NCI-H69 (cell line): ENCODE results near the gene FARSA.
"Not testable (repeated sequence)": the region's sequence is repeated elsewhere in the genome, so short reads cannot be mapped to it uniquely, and the experiment has no call there.

Experiments used
- DNase-seq: peaks from one replicate; lab custom pipeline; 2025; lab: John Stamatoyannopoulos, UW

The FARSA gene

DNA sequence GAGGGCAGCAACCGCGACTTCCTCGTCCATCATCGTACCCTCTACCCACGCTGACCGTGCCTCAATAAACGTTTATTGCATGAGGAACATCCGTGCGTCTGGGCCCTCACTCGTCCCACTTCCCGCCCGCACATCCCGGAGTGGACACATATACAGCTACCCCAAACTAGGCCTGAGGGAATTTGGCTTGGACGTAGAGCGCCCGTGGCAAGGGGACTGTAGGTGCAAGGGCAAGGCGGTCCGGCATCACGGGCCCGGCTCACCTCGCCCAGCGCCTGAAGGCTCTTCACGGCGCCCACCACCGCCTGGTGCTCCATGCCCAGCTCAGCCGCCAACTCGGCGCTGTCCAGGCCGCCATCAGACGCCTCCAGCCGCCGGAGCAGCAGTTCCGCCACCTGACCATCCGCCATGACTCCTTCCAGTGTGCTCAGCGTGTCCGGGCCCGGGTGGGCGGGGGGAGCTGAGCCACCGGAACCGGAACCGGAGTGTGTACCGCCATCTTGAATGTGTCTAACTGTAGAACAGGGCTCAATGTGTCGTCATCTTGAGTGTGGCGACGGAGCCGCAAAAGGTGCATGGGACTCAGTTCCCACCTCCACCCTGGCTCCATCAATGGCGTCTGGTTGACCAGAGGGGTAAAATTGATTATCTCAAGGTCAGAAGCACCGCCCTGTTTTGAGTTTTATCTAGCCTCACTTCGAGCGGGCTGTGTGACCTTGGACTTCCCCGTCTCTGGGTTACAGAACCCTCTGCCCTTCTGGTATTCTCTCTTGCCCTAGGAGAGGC lies at the start of gene FARSA:
FARSA (minus strand) TSS at position 425 of the 786 bp plus-strand sequence; CDS start at position 410, 15 bp downstream.
- DNase-seq = peak; percentile 97

DNA sequence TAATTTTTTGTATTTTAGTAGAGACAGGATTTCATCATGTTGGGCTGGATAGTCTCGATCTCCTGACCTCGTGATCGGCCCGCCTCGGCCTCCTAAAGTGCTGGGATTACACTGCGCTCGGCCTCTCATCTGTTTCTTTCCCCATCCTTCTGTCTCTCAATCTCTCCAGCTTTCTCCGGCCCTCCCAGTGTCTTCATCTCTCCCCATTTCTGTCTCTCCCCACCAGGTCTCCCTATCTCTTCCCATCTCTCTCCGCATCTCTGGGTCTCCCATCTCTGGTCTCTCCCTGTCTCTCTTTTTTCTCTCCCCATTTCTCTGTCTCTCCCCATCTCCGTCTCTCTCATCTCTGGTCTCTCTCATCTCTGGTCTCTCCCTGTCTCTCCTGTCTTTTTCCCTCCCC lies 49.6 kb upstream of the FARSA start:
- DNase-seq = no peak

DNA sequence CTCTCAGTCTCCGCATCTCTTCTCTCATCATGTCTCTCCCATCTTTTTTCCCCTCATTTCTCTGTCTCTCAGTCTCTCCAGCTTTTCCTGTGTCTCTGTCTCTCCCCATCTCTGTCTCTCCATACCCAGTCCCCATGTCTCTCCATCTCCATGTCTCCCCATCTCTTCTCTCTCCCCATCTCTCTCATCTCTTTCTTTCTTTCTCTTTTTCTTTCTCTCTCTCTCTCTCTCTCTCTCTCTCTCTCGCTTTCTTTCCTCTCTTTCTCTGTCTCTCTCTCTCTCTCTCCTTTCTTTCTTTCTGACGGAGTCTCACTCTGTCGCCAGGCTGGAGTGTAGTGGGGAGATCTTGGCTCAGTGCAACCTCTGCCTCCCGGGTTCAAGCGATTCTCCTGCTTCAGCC lies 49.1 kb upstream of the FARSA start:
- DNase-seq = no peak

DNA sequence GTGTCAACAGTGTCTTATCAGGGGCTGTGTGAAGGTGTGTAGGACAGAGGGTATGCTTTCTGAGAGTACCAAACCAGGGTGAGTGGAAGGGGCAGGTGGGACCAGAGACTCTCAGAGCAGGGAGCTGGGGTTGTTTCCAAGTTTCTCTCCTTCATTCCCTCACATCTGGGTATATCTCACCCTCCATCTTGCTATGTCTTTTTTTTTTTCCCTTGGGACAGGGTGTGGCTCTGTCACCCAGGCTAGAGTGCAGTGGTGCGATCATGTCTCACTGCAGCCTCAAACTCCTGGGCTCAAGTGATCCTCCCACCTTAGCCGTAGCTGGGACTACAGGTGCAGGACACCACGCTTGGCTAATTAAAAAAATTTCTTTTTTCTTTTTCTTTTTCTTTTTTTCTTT lies 46.5 kb upstream of the FARSA start:
- no peak for DNase-seq

DNA sequence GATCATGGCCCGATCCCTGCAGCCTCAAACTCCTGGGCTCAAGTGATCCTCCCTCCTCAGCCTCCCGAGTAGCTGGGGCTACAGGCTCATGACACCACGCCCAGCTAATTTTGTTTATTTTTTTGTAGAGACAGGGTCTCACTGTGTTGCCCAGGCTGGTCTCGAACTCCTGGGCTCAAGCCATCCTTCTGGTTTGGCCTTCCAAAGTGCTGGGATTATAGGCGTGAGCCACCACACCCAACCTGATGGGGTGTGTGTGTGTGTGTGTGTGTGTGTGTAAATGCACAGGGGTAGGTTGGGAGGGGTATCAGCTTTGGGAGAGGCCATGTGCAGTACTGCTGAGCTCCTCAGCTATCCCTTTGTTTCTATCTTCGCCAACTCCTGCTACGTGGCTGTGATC lies 42.6 kb upstream of the FARSA start:
- peak; percentile 41 for DNase-seq

DNA sequence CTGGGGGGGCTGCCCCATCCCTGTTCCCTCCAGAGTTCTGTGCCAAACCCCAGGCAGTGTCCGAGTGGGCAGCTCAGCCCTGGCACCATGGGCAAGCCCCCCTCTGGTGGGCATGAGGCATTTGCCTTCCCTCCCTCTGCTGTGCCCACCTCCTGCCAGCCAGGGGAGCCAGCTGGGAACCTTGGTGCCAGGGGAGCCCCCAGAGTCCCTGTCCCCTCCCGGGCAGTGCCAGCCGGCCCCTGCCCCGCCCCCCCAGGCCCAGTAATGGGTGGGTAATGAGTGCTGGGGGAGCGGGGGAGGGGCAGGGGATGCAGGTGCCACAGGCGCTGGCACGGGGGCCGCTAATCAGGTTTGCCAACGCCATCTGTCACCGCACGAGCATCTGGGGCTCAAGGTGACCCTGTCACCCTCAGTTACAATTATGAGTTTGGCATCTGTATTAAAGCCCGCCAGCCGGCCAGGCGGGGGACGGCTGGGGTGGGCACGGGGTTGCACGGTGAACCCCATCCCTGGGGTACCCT lies 41.8 kb upstream of the FARSA start:
- DNase-seq = peak; percentile 93

DNA sequence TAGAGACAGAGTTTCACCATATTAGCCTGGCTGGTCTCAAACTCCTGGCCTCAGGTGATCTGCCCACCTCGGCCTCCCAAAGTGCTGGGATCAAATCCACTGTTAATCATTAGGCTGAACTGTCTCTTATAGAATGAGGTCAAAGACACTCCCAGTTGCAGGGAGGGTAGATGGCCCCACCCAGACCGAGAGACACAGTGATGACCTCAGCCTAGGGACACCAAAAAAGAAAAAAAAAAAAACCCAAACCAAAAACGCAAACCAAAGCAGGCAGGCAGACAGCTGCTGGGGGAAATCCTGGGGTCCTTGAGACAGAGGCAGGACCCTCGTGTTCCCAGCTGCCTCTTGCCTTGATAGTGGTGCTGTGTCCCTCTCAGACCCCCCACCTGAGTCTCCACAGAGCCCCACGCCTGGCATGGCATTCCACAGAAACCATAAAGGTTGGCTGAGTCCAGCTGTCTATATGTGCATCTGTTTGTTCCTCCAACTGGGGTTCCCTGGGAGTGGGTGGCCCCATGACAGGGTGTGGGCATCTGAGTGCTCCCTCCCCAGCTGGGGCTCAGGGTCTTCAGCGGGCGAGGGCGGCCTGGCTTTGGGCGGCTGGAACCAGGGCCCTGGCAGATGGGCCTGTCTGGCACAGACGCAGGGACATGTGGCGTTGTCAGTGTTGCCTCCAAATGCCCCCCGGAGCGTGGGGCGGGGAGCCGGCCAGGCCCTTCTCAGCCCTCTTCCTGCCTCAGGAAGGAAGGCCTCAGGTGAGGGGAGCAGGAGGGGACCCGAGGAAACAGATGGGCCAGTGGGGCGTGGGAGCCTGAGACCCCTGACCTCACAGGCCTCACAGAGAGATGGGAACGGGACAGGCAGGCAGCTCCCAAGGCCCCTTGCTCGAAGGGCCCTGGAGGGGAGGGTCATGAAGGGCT lies 41.0 kb upstream of the FARSA start:
- peak; percentile 94 for DNase-seq

DNA sequence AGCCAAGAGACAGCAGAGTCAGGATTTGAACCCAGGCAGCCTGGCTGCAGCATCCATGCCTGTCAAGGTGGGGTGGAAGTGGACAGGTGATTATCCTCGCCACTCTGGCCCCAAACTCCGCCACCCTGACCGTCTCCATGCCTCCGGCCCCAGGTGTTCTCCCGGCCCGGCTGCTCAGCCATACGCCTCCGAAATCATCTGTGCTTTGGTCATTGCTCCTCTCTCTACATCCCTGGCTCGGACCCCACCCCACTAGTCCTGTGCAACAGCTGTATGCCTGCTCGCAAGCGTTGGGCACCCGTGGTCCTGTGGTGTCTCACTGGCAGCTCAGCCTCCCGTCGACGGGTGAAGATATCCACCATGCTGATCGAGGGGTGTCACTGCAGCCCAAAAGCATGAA lies 39.7 kb upstream of the FARSA start:
- DNase-seq = no peak

DNA sequence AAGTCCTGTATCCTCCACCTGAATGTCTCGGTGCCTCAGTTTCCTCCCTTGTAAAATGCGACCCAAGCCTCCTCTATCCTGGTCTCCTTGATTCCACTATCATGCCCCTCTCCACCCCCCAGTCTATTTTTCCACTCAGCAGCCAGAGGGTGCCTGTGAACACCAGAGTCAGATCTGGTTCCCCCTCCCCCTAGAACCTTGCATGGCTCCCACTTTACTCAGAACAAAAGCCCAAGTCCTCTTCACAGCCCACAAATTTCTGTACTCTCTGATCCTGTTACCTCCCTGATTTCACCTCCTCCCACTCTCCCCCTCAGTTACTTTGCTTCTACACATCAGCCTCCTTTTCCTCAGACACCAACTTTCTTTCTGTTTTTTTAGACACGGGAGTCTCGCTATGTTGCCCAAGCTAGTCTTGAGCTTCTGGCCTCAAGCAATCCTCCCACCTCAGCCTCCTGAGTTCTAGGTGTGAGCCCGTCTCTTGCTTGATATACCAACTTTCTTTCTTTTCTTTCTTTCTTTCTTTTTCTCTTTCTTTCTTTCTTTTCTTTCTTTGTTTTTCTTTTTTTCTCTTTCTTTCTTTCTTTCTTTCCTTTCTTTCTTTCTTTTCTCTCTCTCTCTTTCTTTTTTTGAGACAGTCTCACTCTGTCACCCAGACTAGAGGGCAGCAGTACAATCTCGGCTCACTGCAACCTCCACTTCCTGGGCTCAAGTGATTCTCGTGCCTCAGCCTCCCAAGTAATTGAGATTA lies 36.7 kb upstream of the FARSA start:
- no peak for DNase-seq

DNA sequence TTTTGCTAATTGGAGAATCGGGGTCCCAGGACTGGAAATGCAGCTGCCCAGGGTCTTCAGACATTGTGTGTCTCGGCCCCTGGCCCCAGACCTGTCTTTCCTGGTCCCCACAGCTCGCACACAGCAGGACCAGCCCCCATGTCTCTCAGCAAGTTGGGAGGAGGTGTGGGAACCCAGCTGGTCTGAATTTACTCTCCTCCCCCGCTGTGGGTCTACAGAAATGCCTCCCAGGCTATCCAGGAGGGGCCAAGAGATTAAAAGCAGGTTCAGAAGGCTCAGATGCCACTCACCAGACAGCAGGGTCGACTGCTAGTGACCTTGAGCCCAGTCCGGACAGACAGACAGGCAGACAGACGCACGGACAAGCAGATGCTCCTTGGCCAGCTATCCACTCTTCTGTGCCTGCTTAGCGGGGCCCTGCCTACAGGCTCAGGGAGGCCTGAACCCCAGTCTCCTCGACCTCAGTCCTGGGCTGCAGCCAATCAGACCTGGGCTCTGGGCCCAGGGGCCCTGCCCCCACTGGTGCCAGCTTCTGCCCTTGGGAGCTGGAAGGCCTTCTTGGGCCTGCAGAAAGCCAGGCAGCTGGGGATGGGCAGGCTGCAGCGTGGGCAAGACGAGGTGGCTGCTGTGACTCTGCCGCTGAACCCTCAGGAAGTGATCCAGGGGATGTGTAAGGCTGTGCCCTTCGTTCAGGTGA lies 35.9 kb upstream of the FARSA start, which contains the start of gene DAND5:
DAND5 (plus strand) TSS at position 285 of the 697 bp plus-strand sequence; CDS start at position 370, 85 bp downstream.
- DNase-seq = peak; percentile 74

DNA sequence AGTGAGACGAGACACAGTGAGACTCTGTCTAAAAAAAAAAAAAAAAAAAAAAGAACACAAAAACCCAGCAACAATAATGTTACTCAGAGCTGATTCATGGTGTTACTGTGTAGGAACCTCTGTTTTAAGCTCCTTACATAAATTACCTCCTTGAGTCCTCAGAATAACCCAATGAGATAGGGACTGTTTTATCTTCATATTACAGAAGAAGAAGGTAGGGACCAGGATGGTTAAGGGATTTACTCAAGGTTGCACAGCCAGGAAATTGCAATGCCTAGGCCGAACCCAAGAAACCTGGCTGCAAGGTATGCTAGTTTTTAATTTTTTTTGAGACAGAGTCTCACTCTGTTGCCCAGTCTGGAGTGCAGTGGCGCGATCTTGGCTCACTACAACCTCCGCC lies 34.4 kb upstream of the FARSA start:
- DNase-seq = no peak

DNA sequence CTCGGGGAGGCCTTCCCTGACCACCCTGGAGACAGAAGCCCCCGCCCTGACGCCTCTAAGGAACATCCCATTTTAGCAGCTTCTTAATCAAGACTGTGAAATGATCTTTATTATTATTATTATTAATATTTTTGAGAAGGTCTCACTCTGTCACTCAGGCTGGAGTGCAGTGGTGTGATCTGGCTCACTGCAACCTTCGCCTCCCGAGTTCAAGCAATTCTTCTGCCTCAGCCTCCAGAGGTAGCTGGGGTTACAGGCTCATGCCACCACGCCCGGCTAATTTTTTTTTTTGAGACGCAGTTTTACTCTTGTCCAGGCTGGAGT lies 32.3 kb upstream of the FARSA start:
- no peak for DNase-seq

DNA sequence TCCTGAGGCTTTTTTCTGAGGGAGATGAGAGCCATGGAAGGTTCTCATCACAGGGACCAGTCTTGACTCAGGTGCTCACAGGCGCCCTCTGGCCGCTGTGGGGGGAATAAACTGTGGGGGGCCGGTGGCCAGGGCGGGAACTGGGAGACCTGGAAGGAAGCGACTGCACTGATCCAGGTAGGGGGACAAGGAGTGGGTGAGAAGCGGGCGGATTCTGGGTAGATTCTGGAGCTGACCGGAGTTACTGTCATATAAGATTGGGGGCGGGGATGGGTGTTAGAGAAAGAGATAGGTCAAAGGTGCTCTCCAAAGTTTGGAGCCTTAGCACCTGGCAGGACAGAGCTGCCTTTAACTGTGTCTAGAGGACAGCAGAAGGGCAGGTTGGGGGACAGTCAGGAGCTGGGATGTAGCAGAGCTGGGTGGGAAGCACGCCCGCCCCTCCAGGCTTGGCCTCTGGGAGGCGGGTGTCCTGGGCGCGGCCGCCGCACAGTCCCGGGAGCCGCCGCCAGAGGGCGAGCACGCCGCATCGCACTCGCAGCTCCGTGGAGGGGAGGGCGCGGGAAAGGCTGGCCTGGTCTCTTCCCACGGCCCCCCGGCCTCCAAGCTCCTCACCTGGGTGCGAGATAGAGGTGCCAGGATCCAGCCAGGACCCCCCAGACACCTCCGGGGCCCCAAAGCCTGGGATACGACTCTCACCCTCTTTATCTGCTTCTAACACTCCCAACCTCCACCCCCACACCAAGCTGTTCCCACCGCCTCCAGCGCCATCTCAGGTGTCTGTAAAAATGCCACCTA lies 31.7 kb upstream of the FARSA start:
- peak; percentile 91 for DNase-seq

DNA sequence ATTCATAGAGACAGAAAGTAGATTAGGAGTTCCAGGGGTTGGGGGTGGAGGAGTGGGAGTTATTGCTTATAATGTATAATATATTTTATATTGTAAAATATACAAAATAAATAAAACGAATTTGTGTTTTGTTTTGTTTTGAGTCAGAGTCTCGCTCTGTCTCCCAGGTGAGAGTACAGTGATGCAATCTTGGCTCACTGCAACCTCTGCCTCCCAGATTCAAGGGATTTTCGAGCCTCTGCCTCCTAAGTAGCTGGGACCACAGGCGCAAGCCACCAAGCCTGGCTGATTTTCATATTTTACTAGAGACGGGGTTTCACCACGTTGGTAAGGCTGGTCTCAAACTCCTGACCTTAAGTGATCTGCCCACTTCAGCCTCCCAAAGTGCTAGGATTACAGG lies 26.0 kb upstream of the FARSA start:
- no peak for DNase-seq

DNA sequence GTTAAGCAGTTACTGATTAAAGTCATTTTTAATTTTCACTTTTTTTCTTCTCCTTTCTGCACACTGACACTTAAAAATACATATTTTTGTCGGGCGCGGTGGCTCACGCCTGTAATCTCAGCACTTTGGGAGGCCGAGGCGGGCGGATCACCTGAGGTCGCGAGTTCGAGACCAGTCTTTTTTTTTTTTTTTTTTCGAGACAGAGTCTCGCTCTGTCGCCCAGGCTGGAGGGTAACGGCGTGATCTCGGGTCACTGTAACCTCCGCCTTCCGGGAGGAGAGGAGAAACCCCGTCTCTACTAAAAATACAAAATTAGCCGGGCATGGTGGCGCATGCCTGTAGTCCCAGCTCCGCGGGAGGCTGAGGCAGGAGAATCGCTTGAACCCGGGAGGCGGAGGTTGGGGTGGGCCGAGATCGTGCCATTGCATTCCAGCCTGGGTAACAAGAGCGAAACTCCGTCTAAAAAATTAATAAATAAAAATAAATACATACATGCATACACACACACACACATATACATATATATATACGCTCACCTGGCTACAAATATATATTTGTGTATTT lies 24.0 kb upstream of the FARSA start:
- DNase-seq = not testable (repeated sequence)

DNA sequence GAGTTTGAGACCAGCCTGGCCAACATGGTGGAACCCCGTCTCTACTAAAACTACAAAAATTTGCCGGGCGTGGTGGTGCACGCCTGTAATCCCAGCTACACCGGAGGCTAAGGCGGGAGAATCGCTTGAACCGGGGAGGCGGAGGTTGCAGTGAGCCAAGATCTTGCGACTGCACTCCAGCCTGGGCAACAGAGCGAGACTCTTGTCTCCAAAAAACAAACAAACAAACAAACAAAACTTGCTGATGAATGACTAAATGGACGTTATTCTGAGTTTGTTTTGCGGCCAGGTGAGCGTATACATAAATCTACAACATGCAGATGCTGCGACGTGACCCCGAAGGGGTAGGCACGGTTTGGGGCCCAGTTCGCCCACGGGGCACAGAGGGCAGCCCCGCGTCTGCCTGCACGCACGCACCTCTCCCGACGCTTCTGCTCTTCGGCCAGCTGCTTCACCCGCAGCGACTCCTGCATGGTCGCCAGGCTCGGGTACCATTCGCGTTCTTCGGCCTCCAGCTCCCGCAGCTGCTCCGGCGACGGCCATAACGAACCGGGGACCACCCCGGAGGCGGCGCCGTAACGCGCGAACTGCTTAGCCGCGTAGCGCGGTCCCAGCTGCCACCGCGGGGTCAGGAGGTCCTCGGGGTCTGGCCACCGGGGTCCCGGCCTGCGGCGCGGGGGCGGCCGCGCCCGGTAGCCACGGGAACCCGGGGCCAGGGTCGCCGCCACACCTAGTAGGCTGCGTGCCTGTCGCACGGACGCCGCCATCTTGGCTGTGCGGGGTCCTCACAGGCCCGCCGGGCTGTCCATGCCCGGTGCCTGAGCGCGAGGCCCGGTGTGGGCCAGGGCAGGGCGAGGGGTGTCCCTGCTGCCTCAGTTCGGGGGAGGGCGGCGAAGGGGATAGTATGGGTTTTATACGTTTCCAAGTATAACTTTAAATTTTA lies 23.2 kb upstream of the FARSA start, which contains the start of gene GADD45GIP1:
GADD45GIP1 (minus strand) TSS at position 778 of the 943 bp plus-strand sequence; CDS start at position 767, 11 bp downstream.
- peak; percentile 93 for DNase-seq

DNA sequence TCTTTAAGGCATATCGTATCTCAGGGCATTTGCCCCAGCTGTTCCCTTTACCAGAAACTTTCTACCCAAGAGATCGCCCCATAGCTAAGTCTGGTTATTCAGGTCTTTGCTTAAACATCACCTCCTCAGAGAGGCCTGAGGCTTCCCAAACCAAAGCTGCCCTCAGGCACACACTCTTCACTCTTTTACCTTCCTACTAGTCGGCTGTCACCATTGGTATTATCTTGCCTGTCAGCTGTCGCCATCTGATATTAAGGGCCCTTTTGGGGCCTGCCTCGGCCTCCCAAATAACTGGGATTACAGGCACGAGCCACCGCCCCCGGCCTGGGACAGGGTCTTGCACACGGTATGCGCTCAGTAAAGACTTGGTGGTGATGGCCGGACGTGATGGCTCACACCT lies 22.5 kb upstream of the FARSA start:
- no peak for DNase-seq

DNA sequence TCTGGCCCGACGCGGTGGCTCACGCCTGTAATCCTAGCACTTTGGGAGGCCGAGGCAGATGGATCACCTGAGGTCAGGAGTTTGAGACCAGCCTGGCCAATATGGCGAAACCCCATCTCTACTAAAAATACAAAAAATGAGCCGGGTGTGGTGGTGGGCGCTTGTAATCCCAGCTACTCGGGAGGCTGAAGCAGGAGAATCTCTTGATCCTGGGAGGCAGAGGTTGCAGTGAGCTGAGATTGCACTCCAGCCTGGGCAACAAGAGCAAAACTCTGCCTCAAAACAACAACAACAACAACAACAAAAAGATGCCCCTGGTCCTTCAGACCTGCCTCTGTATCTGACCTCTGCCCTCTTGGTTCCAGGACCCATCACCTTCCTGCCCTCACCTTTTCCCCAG lies 22.1 kb upstream of the FARSA start:
- not testable (repeated sequence) for DNase-seq

DNA sequence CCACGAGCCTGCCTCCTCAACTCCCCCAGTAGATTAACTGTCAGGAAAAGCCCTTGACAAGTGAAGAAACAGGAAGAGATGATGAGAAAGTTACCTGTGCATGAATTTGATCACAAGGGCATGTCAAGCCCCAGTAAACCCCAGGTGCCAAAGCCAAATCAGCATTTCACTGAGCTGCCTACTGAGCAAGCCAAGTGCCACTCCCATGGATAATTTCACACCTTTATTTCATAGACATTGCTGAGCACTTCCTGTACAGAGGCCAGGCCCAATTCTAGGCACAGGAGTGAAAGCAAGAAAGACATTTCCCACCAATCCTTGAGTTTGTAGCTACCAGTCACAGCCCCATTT lies 21.1 kb upstream of the FARSA start:
- DNase-seq = peak; percentile 71
